GM18498 (cell line): Measurements from ENCODE around the gene ZNF362.

Source experiments
- ATAC-seq: cut with Tn5 transposase; IDR thresholded peaks from one replicate; pipeline ENCODE4 v1.9.1; 2021; ENCODE audit warnings: mild to moderate bottlenecking, moderate library complexity; ENCODE audit not compliant: unreplicated experiment

The ZNF362 gene

DNA sequence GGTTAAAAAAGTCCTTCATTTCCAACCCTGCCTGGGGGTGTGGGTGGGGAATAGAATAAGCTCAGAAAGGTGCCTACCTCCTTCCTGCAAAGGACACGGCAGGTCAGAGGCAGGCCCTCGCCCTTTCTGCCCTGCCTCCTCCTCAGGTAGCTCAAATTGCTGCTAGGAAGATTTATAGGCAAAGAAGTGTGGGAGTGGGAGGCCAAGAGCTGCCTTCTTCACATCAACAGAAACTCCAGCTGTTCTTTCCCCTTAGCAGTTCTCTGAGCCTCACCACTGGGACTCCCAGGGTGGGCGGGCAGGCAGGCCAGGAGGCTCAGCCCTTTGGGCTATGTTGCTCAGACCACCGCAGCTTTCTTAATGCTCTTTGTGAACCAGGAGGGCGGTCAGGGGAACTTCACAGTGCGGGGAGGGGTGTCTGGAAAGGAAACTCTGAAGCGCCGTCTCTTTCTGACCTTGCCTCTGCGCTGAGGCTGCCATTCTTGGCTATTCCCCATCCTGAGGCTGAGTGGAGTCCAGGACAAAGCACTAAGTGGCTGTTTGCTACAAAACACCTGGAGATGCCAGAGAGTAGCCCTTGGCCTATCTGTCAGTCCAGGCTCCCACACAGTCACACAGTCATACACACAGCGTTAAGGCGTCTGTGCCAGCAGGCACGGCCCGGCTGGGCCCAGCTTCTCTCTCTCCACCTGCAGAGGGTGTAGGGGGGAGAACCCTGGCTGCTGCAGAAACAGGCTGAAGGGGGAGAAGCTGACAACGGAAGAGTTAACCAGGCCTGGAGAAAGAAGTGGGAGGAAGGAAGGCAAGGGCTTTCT, 67.6 kb downstream of the ZNF362 start:
- ATAC-seq = no peak

DNA sequence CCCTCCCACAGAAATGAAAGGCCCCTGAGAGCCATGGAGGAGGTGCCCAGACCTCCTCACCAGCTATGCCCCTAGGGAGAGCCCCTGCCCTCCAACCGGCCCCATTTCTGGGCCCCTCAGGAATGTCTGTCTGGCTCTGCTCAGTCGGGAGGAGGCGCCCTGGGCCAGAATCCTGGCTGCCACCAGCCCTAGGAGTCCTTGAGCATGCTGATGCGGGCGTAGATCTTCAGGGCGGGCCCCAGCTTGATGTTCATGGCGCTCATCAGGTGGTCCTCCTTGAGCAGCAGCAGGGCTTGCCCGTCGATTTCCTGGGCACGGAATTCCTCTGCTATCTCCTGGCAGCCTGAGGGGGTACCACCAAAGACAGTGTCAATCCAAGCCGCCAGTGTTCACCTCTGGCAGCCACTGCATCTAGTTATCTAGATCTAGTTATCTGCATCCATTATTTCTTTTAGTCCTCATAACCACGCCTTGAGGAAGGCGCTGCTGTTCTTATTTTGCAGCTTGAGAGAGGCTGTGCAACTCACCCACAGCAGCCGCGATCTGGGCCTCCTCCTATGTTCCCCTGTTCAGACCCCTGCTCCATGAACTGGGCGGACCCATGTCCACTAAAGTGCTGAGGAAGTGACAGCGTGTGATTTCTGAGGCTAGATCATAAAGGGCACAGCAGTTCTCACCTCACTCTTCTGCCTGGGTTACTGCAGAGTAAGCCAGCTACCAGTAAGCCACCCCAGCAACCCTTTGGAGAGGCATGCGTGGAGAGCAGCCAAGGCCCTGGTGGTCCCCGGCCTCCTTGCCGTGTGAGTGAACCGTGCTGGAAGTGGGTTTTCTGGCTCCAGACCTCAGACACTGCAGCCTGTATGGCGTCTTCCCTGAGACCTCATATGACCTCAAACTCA, 68.6 kb downstream of the ZNF362 start:
- no peak for ATAC-seq

DNA sequence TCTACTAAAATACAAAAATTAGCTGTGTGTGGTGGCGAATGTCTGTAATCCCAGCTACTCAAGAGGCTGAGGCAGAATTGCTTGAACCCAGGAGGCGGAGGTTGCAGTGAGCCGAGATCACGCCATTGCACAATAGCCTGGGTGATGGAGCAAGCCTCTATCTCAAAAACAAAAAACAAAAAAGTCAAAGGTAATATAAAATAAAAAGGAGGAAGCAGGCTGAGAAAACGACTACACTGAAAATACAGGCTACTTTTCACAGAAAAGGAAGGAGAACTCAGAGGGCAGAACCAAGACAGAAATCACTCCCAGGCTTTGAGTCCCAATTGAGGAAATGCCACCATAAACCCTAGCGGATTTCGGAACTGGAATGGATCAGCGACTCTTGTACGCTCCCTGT, 70.5 kb downstream of the ZNF362 start:
- ATAC-seq = no peak

DNA sequence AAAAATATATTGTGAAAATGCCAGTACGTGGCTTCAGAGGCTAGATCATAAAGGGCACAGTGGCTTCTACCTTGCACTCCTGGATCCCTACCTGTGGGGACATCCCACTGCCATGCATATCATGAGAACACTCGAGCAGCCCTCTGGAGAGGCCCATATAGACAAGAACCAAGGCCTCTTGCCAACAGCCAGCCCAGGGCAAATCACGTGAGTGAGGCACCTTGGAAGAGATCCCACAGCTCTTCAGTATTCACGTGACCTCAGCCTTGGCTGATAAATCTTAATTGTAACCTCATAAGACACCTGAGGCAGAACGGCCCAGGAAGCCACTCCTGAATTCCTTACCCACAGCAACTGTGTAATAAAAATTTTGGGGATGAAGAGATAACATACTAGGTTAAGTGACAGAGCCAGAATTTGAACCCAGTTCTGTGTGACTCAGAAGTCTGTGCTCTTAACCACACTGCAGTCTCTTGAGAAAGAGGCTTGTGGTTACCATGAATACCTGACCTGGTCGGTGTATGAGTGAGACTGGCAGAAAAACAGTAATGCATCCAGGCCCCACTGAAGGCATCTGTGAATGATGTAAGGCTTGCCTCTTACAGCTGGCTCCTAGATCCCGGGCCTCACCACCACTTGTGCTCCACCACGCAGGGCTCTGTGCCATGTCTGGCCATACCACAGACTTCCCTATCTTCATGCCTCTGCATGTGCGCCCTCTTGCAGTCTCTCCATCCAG, 71.5 kb downstream of the ZNF362 start:
- ATAC-seq = no peak

DNA sequence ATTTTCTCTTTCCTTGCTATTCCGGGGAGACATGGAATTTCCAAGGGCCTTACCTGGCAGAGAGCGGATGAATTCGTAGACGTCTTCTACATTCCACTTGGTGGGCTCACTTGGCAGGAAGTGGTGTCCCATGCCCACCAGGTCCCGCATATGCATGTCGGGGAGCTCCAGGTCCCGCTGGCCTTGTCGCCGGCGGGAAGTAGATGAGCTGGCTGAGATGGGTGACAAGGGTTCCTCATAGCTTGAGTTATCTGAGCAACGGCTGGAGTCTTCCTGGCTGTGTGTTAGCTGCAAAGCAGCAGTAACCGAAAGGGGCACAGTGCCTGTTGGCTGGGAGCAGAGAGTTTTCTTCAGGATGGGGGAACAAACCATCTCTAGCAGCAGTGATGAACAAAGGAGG, 72.5 kb downstream of the ZNF362 start:
- no peak for ATAC-seq

DNA sequence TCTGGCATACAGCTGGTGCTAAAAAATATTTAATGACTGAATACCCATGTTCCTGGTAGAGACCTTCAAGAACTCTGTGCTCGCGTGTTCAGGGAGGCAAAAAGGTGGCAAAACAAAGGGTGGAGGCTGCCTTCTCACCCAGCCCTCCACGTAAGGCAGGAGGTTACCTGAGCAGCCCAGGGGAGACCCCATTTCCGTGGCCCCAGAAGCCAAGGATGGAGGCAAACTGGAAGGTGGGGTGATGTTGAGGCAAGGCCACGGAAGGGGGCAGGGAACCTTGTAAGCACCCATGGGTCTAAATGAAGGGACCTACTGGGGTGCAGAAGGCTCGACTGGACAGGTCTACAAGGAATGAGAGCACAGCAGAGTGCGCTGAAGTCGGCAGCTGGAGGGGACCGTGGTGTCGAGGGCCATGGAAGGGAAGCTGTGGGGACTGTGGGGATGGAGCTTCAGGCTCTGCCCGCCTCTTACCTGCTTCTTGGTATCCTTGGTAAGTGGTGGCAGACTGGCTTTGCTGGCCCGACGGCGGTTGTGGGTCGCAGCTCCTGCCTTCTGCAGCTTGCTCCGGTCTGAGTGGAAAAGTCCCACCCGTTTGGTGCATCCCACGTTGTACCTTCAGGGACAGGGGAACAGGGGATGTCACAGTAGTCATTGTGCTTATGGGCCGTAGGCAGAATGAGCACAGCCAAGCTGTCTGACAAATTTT, 73.5 kb downstream of the ZNF362 start:
- ATAC-seq = no peak

DNA sequence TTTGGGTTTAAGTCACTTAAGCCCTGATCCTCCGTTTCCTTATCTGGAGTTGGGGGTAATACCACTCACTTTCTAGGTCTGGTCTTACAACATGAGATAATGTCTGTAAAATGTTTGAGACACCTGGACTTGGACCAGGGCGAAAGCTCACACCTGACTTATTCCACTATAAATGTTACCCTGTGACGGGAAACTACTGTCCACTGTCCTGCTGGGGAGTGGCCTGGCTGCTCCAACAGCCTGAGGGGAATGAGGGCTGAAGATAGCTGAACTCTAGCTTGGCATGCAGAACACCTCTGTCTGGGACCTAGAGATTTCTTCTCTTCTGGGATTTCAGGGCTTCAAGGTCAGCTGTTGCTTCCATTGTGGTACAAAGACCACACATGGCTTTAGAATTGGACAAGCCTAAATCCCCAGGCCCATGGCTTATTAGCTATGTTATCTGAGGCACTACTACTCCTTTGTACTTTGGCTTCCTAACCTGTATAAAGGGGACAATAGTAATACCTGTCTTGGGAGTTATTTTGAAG, 74.1 kb downstream of the ZNF362 start:
- ATAC-seq = no peak

DNA sequence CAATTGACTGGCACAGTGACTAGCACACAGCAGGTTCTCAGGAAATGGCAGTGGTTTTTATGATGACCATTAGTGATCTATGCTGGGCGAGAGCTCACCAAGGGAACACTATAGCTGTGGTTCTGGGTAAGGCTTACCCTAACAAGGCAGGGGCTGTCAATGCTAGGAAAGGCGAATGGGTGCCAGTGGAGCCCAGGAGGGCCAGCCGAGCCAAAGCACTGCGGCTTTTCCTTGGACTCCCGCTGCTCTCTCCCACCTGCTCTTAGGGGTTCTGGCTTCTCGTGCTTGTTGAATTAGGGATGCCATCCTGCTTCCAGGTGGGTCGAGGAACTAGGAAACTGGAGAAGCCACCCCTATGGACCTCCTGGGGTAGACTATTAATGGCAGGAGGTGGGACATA, 74.6 kb downstream of the ZNF362 start:
- no peak for ATAC-seq

DNA sequence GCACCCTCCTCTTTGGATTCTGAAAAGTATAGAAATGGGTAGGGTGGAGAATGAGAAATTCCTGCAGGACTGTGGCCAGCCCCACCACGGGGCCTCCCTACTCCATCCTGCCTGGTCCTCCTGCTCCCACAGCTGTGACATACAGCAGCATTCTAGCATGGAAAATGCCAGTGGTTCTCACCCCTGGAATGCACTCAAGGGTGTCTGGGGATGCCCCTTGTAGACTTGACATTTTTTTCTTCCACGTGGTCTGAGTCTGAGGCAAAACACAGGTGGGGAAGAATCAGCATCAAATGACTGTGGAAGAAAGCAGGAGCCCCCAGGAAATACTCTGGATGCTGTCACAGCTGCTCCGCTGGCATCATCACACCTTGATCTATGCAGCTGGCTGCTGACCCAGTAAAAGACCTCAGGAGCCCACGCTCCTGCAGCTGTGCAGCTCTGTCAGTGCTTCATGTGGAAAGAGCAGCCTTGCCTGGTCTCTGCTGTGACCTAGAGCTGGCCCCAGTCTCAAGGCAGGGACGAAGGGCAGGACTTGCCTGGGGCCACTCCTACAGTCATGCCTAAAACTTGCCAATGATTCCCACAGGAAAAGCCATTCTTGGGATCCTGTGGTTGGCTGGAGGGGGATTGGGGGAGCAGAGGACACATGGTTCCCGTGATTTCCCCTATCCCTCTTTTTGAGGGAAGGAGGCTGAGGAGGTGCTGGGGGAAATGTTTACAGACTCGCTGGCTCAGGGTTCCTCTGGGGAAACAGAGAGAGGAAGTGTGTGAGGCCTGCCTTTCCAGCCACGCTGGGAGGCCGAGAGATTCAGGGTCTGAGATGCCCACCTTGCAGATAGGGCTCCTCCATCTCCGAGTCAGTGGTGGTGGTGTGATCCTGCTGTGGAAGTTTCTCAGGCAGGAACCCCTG, 75.4 kb downstream of the ZNF362 start:
- no peak for ATAC-seq

DNA sequence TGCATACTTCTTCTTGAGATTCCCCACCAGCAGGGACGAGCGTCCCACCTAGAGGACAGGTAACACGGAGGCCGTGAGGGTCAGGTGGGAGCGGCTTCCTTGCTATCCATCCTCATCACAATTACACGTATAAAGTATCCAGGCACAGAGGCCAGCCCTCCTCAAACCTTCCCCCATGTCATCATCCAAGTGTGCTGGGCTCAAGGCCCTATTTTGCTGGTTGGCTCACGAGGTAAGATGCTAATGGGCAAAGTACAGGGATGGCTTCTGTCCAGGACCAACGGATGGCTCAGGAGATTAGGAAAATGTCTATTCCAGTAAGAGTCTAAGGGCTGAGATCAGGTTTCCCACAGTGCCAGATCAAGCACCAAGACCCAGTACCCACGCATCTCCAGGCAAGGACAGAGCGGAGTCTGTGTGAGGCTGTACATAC, 76.1 kb downstream of the ZNF362 start:
- no peak for ATAC-seq

DNA sequence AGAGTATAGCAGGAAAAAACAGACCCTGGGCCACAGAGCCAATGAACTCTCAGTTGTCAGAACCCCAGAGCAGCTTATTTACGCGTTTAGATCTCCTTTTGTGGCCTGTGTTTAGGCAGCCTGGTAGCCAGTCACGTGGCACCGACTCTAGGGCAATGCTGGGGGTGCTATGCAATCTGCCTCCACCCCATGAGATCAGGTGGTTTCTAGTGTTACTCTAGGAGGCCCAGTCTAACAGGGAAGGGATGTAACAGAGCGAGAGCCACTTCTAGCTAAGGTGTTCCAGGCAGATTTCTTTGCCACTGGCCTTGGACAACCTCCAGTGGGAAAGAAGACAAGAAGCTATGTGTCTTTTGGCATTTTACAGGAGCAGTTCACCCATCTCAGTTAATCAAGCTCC, 76.6 kb downstream of the ZNF362 start:
- no peak for ATAC-seq

DNA sequence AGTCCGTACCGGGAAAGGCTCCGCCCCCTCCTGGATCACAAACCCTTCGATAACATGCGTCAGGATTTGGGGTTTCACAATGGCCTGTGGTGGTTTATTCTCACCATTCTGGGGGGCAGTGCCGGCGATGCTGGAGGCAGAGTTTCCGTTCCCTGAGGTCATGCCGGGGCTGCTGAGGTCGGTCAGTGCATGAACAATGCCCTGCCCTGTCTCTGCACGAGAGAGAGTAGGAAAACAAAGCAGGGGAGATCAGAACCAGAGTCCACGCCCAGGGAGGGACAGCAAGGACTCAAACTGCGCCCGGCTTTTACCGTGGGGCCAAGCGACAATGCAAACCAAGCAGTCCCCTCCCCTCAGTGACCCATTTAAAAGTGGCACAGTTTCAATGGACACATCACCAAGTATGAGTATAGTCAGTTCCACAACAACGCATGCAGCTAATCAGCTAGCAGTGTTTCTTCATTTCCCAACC, 77.8 kb downstream of the ZNF362 start:
- no peak for ATAC-seq

DNA sequence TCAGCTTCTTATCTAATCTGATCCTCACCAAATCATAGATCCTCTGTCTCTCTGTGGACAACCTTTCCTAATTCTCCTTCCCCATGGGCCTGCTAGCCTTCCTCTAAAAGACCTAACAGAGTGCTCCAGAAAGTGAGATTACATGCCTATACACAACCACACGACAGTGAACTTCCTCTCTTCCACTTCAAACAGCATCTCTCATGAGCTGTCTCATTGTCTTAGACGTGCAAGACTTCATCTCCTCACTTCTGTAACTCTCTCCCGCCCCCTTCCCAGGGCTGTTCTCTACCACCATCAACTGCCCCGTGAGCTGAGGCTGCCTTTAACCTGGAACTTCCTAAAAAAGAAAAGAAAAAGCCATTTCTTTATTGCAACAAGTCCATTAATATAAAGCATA, 78.7 kb downstream of the ZNF362 start:
- no peak for ATAC-seq

DNA sequence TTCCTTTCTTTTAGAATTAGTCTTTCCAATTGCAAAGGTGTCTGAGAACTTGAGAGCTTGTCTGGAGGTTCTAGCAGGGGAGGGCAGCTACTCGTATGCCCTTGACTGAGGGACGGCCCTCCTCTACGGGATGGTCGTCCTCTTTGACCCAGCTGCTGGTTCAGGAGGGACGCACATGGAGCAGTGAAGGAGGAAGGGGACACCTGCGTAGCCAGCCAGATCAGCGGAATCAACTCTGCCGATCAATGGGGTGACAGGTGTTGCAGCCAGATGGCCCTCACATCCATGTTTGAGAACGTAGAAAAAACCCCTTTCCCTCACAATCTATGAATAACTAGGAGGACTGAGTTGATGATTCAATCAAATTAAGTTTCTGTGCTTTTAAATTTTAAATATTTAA, 80.3 kb downstream of the ZNF362 start:
- ATAC-seq = no peak

DNA sequence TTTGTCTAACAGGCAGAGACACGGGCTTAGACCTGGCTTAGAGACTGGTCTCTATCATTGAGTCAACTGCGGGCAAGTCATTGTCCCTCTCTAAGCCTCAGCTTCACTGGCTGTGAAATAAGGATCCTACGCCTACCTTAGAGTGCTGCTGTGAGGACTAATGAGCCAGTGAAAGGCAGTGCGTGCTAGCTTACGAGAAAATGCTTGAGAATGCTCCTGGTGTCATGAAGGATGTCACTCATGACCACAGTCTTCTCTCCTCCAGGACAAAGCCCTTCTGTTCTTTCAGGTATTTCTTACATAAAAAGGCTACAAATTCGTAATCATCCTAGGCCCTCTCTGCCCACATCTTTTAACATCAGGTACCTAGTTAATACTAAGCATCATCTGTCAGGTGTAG, 81.1 kb downstream of the ZNF362 start:
- ATAC-seq = no peak

DNA sequence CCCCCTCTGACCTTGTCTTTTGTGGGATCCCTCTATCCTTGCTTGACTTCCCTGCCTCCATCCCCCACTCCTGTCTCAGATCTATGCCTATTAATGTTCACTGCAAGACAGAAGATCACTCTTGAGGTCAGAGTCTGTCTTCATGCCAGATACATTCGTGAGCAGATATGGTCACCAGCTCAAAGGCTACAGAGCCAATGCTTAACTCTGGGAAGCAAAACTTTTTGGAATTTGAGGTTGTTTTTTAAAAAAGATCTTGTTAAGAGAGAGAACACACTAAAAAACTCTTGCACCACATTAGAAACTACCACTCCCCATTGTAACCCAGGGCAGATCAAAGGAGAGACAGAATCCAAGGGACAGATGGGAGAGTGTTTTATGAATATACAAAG, 81.8 kb downstream of the ZNF362 start:
- no peak for ATAC-seq

DNA sequence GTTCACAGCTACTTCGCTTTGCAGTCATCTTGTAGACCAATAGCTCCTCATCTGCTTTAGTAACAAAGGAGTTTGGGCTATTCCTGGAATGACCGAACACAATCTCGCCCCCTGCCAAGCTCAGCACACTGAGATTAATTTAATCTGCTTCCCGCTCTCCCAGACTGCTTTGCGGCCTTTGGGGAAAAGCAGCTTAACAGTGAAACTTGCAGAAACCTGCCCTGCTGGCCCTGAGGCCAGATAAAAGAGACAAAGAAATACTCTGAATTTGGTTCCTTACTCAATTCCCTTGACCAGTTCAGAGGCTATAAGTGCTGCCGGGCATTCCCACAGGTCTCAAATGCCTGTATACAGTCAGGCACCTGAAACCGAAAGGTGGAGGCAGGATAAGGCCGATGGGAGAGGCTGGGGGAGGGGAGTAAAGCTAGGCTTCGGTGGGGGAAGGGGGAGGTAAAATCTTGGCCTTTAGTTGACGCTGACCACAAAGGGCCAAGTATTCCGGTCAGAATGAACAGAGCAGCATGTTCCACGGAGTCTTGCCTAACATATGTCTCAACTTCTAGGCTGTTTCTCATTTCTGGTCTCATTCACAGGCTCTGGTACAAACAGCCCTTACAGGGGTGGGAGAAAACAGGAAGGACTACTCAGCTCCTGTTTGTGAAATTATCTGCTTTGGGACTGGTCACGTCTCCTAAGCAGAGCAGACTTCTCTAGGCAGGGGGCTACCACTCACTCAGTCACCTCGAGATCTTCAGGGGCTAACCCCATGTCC, 82.3 kb downstream of the ZNF362 start:
- no peak for ATAC-seq

DNA sequence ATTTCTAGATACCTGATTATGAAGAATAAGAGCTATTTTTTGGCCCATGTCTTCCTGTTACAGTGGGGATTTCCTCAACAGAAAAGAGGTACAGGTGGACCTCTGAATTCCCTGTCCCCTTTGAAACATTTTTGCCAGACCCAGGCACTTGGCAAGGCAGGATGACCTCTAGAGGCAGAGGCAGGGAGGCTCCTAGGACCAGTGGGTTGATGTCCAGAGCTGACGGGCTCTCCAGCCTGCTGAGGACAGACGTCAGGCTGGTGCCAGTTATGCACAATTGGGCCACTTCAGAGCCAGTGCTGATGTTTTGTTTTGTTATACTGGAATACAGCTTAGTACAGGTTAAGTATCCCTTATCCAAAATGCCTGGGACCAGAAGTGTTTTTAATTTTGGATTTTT, 83.1 kb downstream of the ZNF362 start:
- ATAC-seq = no peak

DNA sequence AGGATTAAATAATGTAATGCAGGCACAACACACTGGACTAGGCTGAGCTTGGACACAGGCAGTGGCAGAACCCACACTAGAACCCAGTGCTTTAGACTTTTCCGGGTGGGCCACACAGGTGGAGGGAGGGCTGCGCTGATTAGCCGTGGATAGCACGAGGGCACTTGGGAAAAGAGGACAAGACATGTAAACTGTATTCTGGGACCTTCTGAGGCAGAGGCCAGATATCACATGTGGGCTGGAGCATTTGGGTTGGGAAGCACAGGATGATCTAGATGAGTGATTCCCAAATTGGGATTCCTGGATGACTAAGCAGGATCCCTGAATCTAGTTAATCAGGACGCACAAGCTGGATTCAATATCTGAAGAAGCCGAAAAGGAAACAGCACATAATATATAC, 84.9 kb downstream of the ZNF362 start:
- ATAC-seq = no peak
